GM19328 (cell line): Measurements from ENCODE around the gene ADAMTS2.
"Not testable (repeated sequence)": the region's sequence is repeated elsewhere in the genome, so short reads cannot be mapped to it uniquely, and the experiment has no call there.

Source experiments
- ATAC-seq: cut with Tn5 transposase; IDR thresholded peaks from one replicate; pipeline ENCODE4 v1.9.1; 2021; ENCODE audit warnings: mild to moderate bottlenecking, moderate library complexity; ENCODE audit not compliant: unreplicated experiment

Gene ADAMTS2

DNA sequence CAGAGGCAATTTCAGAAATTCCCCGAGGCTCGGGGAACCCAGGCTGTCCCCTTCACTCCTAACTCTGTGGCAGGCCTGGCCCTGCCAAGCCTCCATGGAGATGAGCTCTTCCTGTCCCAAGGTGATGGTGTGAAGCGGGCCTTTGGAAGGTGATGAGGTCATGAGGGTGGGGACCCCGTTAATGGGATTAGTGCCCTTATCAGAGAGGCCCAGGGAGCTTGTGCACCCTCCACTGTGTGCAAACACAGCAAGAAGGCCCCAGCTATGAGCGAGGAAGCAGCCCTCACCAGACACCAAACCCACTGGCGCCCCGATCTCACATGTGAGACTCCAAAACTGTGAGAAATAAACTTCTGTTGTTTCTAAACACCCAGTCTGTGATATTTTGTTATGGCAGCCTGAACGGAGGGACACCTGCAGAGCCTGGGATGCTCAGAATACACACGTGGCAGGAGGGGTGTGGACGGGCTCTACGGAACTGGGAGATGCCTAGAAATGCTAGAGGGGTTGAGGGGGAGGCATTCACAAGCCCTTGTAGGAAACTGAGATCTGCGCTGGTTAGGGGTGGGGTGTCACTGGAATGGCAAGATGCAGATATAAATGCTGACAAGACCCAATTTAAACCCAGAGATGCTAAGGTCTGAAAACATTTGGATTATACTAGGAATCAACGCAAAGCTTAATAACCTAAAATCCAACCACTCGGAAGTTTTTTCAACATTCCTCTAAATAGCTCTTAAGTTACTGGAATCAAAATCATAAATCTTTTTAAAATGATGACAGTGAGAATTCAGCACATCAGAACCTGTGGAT lies 46.9 kb downstream of the ADAMTS2 start:
- ATAC-seq, result no peak

GRCh38 chr5:179297486-179298180 lies 47.6 kb downstream of the ADAMTS2 start:
- ATAC-seq, result no peak

- ATAC-seq, result no peak
Measured at GRCh38 chr5:179297026-179297425, 48.2 kb downstream of the ADAMTS2 start.

- no peak for ATAC-seq
Measured at GRCh38 chr5:179296150-179296821, 49.0 kb downstream of the ADAMTS2 start.

GRCh38 chr5:179295778-179296149 lies 49.5 kb downstream of the ADAMTS2 start:
- no peak for ATAC-seq

- no peak for ATAC-seq
Measured at GRCh38 chr5:179294891-179295777, 50.1 kb downstream of the ADAMTS2 start.

DNA sequence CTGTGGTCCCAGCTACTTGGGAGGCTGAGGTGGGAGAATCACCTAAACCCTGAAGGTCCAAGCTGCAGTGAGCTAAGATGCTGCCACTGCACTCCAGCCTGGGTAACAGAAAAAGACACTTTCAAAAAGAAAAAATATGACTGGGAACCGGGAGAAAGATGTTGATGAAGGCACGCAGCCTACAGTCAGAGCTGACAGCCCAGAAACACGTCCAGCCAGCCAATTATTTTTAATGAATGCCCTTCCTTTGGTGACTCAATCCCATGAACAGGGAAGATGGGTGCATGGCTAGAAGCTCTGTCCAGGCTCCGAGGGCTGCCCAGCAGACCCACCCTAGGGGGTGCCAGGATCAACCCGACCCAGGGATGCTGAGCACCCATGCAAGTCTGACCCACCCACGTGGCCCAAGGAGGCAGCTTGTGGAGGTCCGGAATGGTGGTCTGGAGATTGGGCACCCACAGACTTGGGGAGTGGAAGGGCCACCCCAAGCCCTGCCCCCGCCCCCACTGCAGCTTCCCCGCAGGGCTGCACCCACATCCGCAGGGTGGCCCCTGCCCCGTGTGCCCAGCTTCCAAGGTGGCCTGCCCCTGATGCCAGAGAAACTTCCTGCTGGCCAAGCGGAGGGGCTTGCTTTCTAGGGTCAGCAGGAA lies 51.0 kb downstream of the ADAMTS2 start:
- ATAC-seq, result no peak

GRCh38 chr5:179292681-179293635 lies 52.3 kb downstream of the ADAMTS2 start:
- no peak for ATAC-seq

DNA sequence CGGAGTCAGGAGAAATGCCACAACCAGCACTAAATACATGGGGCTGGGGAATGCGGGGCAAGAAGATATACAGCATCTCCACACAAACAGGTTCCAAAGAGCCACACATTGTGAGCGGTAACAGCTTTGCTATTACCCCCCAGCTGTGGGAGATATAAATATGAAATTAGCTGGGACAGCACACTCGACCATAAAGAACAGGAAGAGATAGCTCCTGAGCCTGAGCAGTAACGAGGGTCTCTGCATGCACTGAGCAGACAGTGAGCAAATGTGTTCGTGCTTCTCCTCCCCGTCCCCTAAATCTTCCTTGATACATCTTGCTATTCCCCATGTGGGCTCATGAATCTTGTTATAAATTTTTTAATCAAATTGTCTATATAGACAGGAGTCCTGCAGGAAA lies 53.1 kb downstream of the ADAMTS2 start:
- no peak for ATAC-seq

DNA sequence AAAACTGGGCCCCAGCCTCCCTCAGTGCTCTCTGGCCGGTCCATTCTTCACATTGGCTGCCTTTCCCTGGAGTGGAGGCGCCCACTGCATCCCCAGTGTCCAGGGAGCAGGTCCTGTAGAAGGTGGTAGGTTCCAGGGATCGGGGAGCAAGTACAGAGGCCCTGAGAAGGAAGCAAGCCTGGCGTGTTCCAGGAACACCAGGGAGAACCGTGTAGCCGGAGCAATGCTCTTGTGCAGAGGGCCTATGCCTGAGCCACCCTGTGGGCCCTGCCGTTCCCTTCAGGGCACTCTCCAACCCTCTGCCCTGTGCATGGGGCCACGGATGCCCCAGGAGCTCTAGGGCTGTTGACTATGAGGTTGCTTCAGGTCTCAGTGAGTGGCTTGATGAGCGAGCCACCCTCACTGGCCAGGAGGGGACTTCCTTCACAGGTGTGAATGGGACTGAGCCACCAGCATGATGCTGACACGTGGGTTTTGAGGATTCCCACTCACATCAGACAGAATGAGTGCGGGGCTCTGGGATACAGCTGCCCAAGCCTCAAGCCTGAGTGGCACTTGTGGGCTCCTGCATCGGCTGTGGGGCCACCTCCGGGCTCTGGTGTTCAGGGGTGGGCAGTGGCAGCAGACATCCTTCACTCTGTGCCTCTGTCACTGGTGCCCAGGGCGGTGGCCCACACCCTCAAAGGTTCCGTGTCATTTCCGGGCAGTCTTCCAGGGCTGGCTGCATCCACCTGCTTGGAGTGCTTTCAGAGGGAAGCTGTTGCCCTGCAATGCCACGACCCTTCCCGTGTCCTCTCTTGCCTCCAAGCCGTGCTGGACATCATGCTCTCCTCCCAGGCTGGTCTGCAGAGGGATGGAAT lies 54.4 kb downstream of the ADAMTS2 start:
- no peak for ATAC-seq

- no peak for ATAC-seq
Measured at GRCh38 chr5:179289756-179290385, 55.4 kb downstream of the ADAMTS2 start.

DNA sequence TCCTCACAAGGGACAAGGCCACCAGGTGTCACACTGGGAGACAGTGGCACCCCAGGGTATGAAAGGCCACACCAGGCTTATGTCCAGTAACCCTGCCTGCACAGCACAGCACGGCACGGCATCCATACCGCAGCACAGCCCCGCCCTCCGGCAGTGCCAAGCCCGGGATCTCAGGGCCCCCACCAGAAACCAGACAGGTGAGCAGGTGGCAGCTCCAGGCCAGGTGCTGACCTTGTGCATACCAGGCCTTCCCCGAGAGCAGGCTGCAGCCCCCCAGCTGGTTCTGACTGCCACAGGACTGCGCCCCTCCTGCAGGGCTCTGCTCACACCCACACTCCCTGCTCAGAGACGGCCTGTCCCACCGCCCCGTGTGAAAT lies 56.5 kb downstream of the ADAMTS2 start:
- ATAC-seq, result no peak

DNA sequence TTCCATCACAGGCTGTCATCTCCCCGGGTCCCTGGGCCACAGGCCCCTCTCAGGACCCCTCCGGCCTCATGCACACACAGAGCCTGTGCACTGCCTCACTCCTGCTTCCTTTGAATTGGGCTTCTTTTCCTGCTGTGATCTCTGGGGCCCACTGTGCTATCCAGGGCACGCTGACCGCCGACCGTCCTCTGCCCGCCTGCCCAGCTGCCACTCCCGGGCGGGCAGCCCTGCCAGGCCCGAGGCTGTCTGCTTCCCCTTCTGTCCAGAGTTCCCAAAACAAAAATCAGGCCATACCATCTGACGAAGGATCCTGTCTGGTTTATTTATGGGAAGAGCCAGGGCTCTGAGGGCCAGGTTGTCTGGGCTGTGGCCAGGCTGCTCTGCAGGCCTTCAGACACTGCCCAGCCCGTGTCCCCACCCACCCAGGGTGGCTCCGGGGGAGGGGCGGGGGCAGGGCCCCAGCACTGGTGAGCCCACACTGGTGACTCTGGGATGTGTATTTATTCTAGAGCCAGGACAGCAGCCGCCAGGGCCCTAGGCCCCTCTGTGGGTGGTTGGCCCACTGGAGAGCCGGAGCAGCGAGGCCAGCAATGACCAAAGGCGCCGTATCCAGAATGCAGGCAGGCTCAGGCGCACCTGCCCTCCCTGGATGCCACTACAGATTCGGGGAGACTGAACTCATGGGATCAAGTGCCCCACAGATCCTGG lies 57.0 kb downstream of the ADAMTS2 start:
- no peak for ATAC-seq

- no peak for ATAC-seq
Measured at GRCh38 chr5:179287631-179288030, 57.6 kb downstream of the ADAMTS2 start.

DNA sequence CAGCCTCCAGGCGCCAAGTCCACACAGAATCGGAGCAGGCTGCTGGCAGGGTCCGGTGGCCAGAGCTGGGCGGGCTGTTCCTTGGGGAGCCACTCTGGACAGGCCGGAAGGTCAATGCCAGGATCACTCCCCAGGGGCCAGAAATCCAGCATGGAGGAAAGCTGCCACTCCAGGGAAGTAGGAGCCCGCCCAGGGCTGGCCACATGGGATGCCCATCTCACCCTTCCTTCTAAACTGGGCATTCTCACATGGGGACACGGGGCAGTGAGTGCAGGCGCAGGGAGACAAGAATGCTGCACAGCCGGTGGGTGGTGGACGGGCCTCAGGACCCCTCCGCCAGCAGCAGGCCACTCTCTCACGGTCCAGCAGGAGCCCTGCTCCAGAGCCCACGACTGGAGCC lies 58.2 kb downstream of the ADAMTS2 start:
- no peak for ATAC-seq

- not testable (repeated sequence) for ATAC-seq
Measured at GRCh38 chr5:179285776-179286162, 59.5 kb downstream of the ADAMTS2 start.
